CD4-positive, CD25-positive, alpha-beta regulatory T cell (primary cell): ENCODE results near the gene TMED6. TPM values are rescaled to one million over a fixed set of nuclear protein-coding genes. Genes with fewer than 3 reads are reported as not detected.

Source experiments
- ATAC-seq, 2 donors: fragments of 150-1000 bp; cut with Tn5 transposase; one replicate each; pipeline ENCODE4 v1.10.0; 2021; ENCODE audit warnings: low read depth in 2 of 2, moderate number of reproducible peaks in 2 of 2, moderate library complexity in 1 of 2
- DNase-seq, 3 donors: peaks; one replicate each; pipeline versions ENCODE4 v3.0.0 to v3.0.0-alpha.2; 2012 to 2022; ENCODE audit warnings: mixed read lengths in 1 of 3
- H3K27ac ChIP-seq: one replicate; pipeline ENCODE4 v1.7.0; 2013; ENCODE audit warnings: mild to moderate bottlenecking, low read length; ENCODE audit not compliant: insufficient read depth, poor library complexity, severe bottlenecking
- H3K27me3 ChIP-seq: one replicate; pipeline ENCODE4 v1.7.0; 2013; ENCODE audit warnings: low read length; ENCODE audit not compliant: control insufficient read depth, insufficient read depth
- H3K36me3 ChIP-seq: one replicate; pipeline ENCODE4 v1.7.0; 2013; ENCODE audit warnings: mild to moderate bottlenecking, low read length, moderate library complexity; ENCODE audit not compliant: control insufficient read depth, insufficient read depth
- H3K4me1 ChIP-seq: 2 replicates; pipeline ENCODE4 v1.7.0; 2013; ENCODE audit warnings: mild to moderate bottlenecking, low read length; ENCODE audit not compliant: insufficient read depth, control insufficient read depth, poor library complexity, severe bottlenecking
- H3K4me3 ChIP-seq: one replicate; pipeline ENCODE4 v1.7.0; 2013; ENCODE audit warnings: low read depth, mild to moderate bottlenecking, low read length, moderate library complexity
- H3K9me3 ChIP-seq, 2 experiments: 1 replicate in 1 of 2; 2 replicates in 1 of 2; pipeline ENCODE4 v1.7.0; 2013; ENCODE audit warnings: low read length in 2 of 2, mild to moderate bottlenecking in 1 of 2, moderate library complexity in 1 of 2; ENCODE audit not compliant: control insufficient read depth in 2 of 2
- H3K27ac Mint-ChIP-seq, 3 donors: one replicate each; pipeline ENCODE4 v1.8.0; 2020 to 2022; ENCODE audit warnings: mild to moderate bottlenecking in 3 of 3, mixed read lengths in 3 of 3, moderate library complexity in 2 of 3
- H3K27me3 Mint-ChIP-seq: one replicate; pipeline ENCODE4 v1.8.0; 2022; ENCODE audit warnings: mild to moderate bottlenecking, mixed read lengths
- H3K36me3 Mint-ChIP-seq: one replicate; pipeline ENCODE4 v1.8.0; 2020; ENCODE audit warnings: mixed read lengths
- H3K4me1 Mint-ChIP-seq, 4 donors: one replicate each; pipeline ENCODE4 v1.8.0; 2020 to 2022; ENCODE audit warnings: mixed read lengths in 4 of 4, mild to moderate bottlenecking in 1 of 4
- H3K4me3 Mint-ChIP-seq, 4 donors: one replicate each; pipeline ENCODE4 v1.8.0; 2020 to 2022; ENCODE audit warnings: mild to moderate bottlenecking in 4 of 4, mixed read lengths in 4 of 4, moderate library complexity in 3 of 4
- H3K9me3 Mint-ChIP-seq, 7 donors: one replicate each; pipeline ENCODE4 v1.8.0; 2020 to 2022; ENCODE audit warnings: mixed read lengths in 7 of 7, mild to moderate bottlenecking in 3 of 7, moderate library complexity in 2 of 7
- polyA plus RNA-seq, 4 donors: library from polyadenylated mRNA; unstranded; fragments of 300-500 nt; fragmentation: Illumina TruSeq; gene quantifications; one replicate each; pipeline ENCODE4 v1.2.3, GENCODE V29; 2021
- total RNA-seq: library from RNA; stranded (reverse); gene quantifications from one replicate; pipeline ENCODE4 v1.2.3, GENCODE V29; 2022

TMED6 gene
- total and polyA plus RNA-seq, 5 donors from 2014 or later = 0.20 to 1.8 (median 0.26) TPM; not detected in 2

DNA sequence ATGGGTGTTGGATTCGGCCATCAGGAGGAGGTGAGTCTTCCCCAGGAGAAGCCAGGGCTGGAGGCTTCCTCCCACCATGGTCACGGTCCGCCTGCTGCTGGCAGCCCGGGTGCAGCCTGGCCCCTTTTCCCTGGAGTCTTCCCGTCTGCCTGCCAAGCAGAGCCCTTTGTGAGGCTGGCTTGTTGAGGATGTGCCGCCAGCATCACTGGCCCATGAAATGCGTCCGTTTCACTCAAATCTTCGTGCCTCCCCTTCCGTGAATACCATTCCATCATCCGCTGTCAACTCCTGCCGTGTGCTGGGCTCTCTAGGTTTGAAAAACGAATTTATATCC lies 30.9 kb downstream of the TMED6 start:
- H3K27me3 Mint-ChIP-seq = no peaks in the 10 kb centered on the region
- no peaks in the 10 kb centered on the region for H3K9me3 Mint-ChIP-seq
- DNase-seq (no peak), ATAC-seq (no peak)
- Histone ChIP-seq H3K4me3 (no peak overlapping the region), H3K4me1 (peaks cover 5% of the 10 kb centered on the region), H3K27me3 (no peaks in the 10 kb centered on the region), H3K9me3 (no peaks in the 10 kb centered on the region), H3K27ac (no peak overlapping the region), H3K36me3 (peaks cover 89% of the 10 kb centered on the region)
- H3K36me3 Mint-ChIP-seq = peaks cover 31% of the 10 kb centered on the region
- no peak overlapping the region for H3K27ac Mint-ChIP-seq
- peaks cover 0 to 13% (median 2%) of the 10 kb centered on the region in 4 donors for H3K4me1 Mint-ChIP-seq
- H3K4me3 Mint-ChIP-seq = peak overlapping the region in 1 of 4 donors; percentile 49

DNA sequence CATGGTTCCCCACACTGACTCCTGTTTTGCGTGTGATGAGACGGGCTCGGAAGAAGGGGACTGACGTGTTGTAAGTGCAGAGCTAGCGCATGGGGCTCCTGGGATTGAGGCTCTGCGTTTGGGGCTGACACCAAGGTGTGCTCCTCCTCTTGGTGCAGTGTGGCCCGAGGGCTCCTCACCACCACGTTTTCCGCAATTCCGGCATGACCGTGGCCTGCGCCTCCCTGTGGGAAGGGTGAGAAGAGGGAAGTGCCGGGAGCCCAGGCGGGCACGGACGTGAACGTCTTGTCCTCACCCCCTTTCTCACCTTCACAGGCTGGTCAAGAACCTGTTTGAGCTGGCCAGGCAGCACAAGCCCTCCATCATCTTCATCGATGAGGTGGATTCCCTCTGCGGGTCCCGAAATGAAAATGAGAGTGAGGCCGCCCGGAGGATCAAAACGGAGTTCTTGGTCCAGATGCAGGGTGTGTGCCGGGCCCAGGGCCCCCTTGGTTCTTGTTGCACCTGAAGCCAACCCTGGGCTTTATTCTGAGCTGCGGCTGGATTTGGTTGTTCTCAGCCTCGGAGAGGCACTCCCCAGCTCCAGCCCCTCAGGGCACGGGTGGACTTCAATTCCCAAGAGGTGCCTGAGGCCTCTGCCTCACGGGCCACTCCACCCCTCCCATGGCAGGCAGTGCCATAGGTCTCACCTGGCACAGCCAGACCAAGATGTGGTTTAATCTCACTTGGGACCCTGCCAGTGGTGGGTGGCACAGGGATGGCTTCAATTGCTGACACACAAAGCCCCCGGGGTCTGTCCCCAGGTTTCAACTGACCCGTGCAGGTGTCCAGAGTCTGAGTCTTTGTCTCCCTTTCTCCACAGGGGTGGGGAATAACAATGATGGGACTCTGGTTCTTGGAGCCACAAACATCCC lies 31.5 kb downstream of the TMED6 start:
- Mint-ChIP-seq H3K27ac (peak overlapping the region in 1 of 3 donors; percentile 79), H3K4me1 (peaks cover 0 to 15% (median 2%) of the 10 kb centered on the region in 4 donors), H3K27me3 (no peaks in the 10 kb centered on the region), H3K4me3 (peak overlapping the region in 1 of 4 donors; percentile 12), H3K36me3 (peaks cover 31% of the 10 kb centered on the region), H3K9me3 (no peaks in the 10 kb centered on the region)
- Histone ChIP-seq H3K27ac (no peak overlapping the region), H3K4me1 (peaks cover 4% of the 10 kb centered on the region), H3K36me3 (peaks cover 93% of the 10 kb centered on the region), H3K27me3 (no peaks in the 10 kb centered on the region), H3K4me3 (no peak overlapping the region), H3K9me3 (no peaks in the 10 kb centered on the region)
- DNase-seq = no peak
- no peak for ATAC-seq

DNA sequence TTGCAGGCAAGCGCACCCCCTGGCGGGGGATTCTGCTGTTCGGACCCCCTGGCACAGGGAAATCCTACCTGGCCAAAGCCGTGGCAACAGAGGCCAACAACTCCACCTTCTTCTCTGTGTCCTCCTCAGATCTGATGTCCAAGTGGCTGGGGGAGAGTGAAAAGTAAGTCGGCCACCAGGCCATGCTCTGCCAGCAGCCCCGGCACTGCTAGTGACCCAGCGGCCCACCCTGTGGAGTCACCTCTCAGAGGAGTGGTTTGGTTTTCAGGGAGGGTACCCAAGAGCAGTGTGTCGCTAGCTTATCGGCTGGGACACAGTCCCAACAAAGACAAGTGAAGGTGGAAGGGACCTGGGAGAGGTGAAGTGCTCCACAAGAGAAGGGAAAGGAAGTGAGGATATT lies 32.2 kb downstream of the TMED6 start:
- no peaks in the 10 kb centered on the region for H3K27me3 Mint-ChIP-seq
- H3K4me3 ChIP-seq = no peak overlapping the region
- H3K36me3 ChIP-seq = peaks cover 93% of the 10 kb centered on the region
- no peak overlapping the region for H3K27ac ChIP-seq
- H3K27me3 ChIP-seq = no peaks in the 10 kb centered on the region
- peak overlapping the region in 1 of 4 donors; percentile 12 for H3K4me3 Mint-ChIP-seq
- no peaks in the 10 kb centered on the region for H3K9me3 ChIP-seq
- peaks cover 4% of the 10 kb centered on the region for H3K4me1 ChIP-seq
- no peak for DNase-seq
- no peak for ATAC-seq
- H3K9me3 Mint-ChIP-seq = no peaks in the 10 kb centered on the region
- H3K4me1 Mint-ChIP-seq = peaks cover 0 to 11% (median 3%) of the 10 kb centered on the region in 4 donors
- H3K36me3 Mint-ChIP-seq = peaks cover 31% of the 10 kb centered on the region
- H3K27ac Mint-ChIP-seq = peak overlapping the region in 1 of 3 donors; percentile 25

DNA sequence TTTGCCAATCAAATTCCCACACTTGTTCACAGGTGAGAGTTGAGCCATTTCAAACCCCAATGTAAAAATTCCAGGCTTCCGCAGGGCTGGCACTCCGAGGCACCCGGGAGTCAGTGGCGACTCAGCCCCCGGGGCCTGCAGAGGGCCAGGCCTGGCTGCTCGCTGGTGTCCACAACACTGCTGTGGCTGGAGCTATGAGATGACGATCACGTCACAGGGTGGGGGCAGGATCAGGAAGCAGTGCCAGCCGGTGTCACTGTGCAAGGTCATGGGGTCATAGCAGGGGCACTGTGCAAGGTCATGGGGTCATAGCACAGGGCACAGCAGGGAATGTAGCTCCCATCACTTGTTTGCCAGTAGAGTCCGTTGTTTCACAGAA lies 32.7 kb downstream of the TMED6 start:
- peaks cover 31% of the 10 kb centered on the region for H3K36me3 Mint-ChIP-seq
- H3K4me3 Mint-ChIP-seq = no peak overlapping the region
- peaks cover 0 to 15% (median 5%) of the 10 kb centered on the region in 4 donors for H3K4me1 Mint-ChIP-seq
- H3K27ac Mint-ChIP-seq = peak overlapping the region in 1 of 3 donors; percentile 25
- ATAC-seq (no peak), DNase-seq (no peak)
- Histone ChIP-seq H3K36me3 (peaks cover 90% of the 10 kb centered on the region), H3K27me3 (no peaks in the 10 kb centered on the region), H3K4me1 (peaks cover under 1% of the 10 kb centered on the region), H3K27ac (no peak overlapping the region), H3K4me3 (no peak overlapping the region), H3K9me3 (no peaks in the 10 kb centered on the region)
- no peaks in the 10 kb centered on the region for H3K9me3 Mint-ChIP-seq
- no peaks in the 10 kb centered on the region for H3K27me3 Mint-ChIP-seq

DNA sequence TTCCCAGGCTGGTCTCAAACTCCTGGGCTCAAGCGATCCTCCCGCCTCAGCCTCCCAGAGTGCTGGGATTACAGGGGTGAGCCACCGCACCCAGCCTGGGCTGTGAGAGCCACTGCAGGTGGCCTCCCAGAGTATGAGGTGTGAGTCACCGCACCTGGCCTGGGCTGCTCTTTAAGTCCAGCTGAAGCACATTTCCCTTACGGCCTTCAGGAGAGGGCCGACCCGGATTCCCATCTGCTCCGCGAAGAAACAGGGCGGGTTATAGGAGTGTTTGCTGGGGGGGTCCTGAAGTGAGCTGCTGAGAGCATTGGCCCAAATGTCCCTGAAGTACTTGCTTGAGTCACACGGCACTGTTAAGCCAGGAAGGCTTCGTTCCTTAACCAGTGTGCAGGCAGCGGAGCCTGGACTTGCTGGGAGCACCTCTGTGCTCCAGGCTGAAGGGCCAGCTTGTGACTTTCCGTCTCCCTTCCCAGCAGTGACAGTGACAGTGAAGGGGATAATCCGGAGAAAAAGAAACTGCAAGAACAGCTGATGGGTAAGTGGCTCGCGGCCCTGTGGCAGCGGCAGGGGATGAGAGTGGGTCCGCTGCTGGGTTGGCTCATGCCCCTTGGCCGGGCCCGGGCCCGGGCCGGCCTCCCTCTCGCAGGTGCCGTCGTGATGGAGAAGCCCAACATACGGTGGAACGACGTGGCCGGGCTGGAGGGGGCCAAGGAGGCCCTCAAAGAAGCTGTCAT lies 33.2 kb downstream of the TMED6 start:
- peaks cover 31% of the 10 kb centered on the region for H3K36me3 Mint-ChIP-seq
- Histone ChIP-seq H3K4me3 (no peak overlapping the region), H3K27me3 (no peaks in the 10 kb centered on the region), H3K9me3 (no peaks in the 10 kb centered on the region), H3K4me1 (no peaks in the 10 kb centered on the region), H3K36me3 (peaks cover 89% of the 10 kb centered on the region), H3K27ac (no peak overlapping the region)
- DNase-seq (no peak), ATAC-seq (no peak)
- H3K27me3 Mint-ChIP-seq = no peaks in the 10 kb centered on the region
- H3K27ac Mint-ChIP-seq = no peak overlapping the region
- peaks cover 2 to 21% (median 10%) of the 10 kb centered on the region in 4 donors for H3K4me1 Mint-ChIP-seq
- H3K9me3 Mint-ChIP-seq = no peaks in the 10 kb centered on the region
- no peak overlapping the region for H3K4me3 Mint-ChIP-seq

DNA sequence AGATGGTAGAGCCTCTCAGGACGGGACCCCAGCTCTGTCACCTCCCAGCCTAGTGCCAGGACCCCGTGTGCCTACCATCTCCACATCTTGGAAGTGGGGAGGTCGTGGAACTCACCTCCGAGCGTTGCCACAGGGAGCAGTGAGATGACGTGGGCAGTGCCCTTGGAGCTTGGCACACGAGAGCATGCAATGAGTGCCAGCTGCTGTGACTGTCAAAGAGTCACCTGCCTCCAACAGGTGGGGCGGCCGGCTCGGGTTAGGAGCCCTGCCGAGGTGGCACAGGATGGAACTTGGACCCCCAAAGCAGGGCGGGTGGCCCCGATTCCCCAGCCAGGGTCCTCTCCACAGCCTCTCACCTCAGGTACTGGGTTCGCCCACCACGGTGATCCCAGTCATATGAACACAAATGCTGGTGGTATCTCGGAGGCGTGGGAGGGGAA lies 35.0 kb downstream of the TMED6 start:
- Histone ChIP-seq H3K4me1 (peaks cover 17% of the 10 kb centered on the region), H3K4me3 (no peak overlapping the region), H3K27ac (no peak overlapping the region), H3K9me3 (no peaks in the 10 kb centered on the region), H3K36me3 (peaks cover 74% of the 10 kb centered on the region), H3K27me3 (no peaks in the 10 kb centered on the region)
- H3K27me3 Mint-ChIP-seq = no peaks in the 10 kb centered on the region
- H3K36me3 Mint-ChIP-seq = peaks cover 22% of the 10 kb centered on the region
- DNase-seq (no peak), ATAC-seq (no peak)
- H3K27ac Mint-ChIP-seq = no peak overlapping the region
- H3K9me3 Mint-ChIP-seq = peaks cover 0 to 2% (median 0%) of the 10 kb centered on the region in 7 donors
- H3K4me3 Mint-ChIP-seq = no peak overlapping the region
- H3K4me1 Mint-ChIP-seq = peaks cover 5 to 32% (median 20%) of the 10 kb centered on the region in 4 donors

DNA sequence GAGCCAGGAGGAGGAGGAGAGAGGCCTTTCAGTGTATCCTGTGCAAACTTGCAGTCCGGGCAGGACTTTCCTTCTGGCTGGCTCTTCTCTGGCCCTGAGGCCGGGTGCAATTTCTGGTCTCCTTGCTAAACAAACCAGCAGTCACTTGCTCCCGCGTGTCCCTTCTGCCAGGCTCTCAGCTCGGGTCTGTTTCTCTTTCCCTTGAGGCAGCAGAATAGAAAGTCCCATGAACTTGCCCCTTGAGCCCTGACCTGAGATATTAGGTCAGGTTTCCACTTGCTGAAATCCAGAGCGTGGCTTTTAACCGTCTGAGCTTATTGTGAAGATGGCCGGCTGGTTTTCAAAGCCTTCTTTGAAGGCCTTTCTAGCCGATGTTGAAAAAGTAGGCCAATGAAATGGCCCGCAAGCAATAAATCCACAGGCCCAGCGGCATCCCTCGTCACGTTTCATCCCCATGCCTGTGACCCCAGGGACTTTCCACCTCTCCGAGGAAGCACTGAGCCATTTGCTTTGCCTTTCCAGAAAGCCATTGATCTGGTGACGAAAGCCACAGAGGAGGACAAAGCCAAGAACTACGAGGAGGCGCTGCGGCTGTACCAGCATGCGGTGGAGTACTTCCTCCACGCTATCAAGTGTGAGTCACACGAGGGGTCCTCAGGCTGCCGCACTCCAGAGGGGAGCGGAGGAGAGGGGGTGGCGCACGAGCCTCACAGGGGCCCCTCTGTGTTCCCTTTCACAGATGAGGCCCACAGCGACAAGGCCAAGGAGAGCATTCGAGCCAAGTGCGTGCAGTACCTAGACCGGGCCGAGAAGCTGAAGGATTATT lies 35.9 kb downstream of the TMED6 start:
- peaks cover 0 to 2% (median 0%) of the 10 kb centered on the region in 7 donors for H3K9me3 Mint-ChIP-seq
- H3K27me3 Mint-ChIP-seq = no peaks in the 10 kb centered on the region
- ATAC-seq = no peak
- Histone ChIP-seq H3K4me1 (peaks cover 18% of the 10 kb centered on the region), H3K27ac (no peak overlapping the region), H3K9me3 (no peaks in the 10 kb centered on the region), H3K4me3 (no peak overlapping the region), H3K27me3 (no peaks in the 10 kb centered on the region), H3K36me3 (peaks cover 64% of the 10 kb centered on the region)
- peaks cover 5 to 32% (median 19%) of the 10 kb centered on the region in 4 donors for H3K4me1 Mint-ChIP-seq
- DNase-seq = no peak
- H3K27ac Mint-ChIP-seq = no peak overlapping the region
- no peak overlapping the region for H3K4me3 Mint-ChIP-seq
- peaks cover 15% of the 10 kb centered on the region for H3K36me3 Mint-ChIP-seq
